Chondrocyte (in vitro differentiated cells): ENCODE results near the gene CD163L1. TPM values are rescaled to one million over a fixed set of nuclear protein-coding genes. Genes with fewer than 3 reads are reported as not detected.

ENCODE experiments used
- DNase-seq: peaks from one replicate; pipeline ENCODE4 v3.0.0; 2021; ENCODE audit warnings: mixed read lengths, low spot score
- H3K27ac Mint-ChIP-seq: one replicate; pipeline ENCODE4 v1.8.0; 2021; ENCODE audit warnings: mild to moderate bottlenecking, moderate library complexity, mixed read lengths; ENCODE audit not compliant: unreplicated experiment
- H3K27me3 Mint-ChIP-seq: 2 replicates; pipeline ENCODE4 v1.8.0; 2021; ENCODE audit warnings: low read depth, mixed read lengths
- H3K36me3 Mint-ChIP-seq: 2 replicates; pipeline ENCODE4 v1.8.0; 2021; ENCODE audit warnings: low read depth, mixed read lengths
- H3K4me1 Mint-ChIP-seq: 2 replicates; pipeline ENCODE4 v1.8.0; 2021; ENCODE audit warnings: low read depth, mild to moderate bottlenecking, mixed read lengths
- H3K4me3 Mint-ChIP-seq: one replicate; pipeline ENCODE4 v1.8.0; 2021; ENCODE audit warnings: mild to moderate bottlenecking, moderate library complexity, mixed read lengths; ENCODE audit not compliant: unreplicated experiment
- H3K9me3 Mint-ChIP-seq: 2 replicates; pipeline ENCODE4 v1.8.0; 2021; ENCODE audit warnings: low read depth, mixed read lengths
- total RNA-seq: library from RNA; stranded (reverse); gene quantifications from 3 replicates; pipeline ENCODE4 v1.2.1, GENCODE V29; 2021
- TF ChIP-seq, protein P1 (sequence below): fragments of 200-600 bp; sonication (generic); IDR thresholded peaks from 2 replicates; pipeline ENCODE4 v1.5.0; 2021; ENCODE audit warnings: antibody characterized with exemption, mild to moderate bottlenecking, moderate library complexity

The CD163L1 gene
- total RNA-seq, 1 donor from 2014 or later, result 3.8 TPM

DNA sequence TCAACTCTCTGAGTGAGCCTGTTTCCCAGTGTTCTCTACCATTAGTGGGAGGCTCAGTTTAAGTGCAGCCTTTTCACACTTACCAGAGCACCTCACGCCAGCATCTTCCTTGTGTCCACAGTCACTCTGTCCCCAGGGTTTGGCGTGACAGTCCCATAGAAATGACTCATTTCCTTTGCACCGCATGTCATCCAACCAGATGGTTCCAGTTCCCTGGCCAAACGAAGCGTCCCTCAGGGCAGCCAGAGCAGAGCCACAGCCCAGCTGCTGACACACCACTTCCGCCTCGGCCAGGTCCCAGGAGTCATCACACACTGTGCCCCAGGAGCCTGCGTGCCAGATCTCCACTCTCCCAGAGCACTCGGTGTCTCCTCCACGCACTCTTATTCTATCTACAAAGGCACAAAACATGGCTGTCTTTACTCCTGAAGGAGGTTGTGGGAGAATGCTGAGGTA, 74.7 kb downstream of the CD163L1 start:
- no peaks in the 10 kb centered on the region for H3K36me3 Mint-ChIP-seq
- DNase-seq, result no peak
- H3K9me3 Mint-ChIP-seq, result peaks cover 18% of the 10 kb centered on the region
- H3K4me3 Mint-ChIP-seq, result peak overlapping the region; percentile 53
- H3K4me1 Mint-ChIP-seq, result peaks cover 13% of the 10 kb centered on the region
- no peaks in the 10 kb centered on the region for H3K27me3 Mint-ChIP-seq
- TF ChIP-seq, protein P1, sequence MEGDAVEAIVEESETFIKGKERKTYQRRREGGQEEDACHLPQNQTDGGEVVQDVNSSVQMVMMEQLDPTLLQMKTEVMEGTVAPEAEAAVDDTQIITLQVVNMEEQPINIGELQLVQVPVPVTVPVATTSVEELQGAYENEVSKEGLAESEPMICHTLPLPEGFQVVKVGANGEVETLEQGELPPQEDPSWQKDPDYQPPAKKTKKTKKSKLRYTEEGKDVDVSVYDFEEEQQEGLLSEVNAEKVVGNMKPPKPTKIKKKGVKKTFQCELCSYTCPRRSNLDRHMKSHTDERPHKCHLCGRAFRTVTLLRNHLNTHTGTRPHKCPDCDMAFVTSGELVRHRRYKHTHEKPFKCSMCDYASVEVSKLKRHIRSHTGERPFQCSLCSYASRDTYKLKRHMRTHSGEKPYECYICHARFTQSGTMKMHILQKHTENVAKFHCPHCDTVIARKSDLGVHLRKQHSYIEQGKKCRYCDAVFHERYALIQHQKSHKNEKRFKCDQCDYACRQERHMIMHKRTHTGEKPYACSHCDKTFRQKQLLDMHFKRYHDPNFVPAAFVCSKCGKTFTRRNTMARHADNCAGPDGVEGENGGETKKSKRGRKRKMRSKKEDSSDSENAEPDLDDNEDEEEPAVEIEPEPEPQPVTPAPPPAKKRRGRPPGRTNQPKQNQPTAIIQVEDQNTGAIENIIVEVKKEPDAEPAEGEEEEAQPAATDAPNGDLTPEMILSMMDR, result no peak
- peak overlapping the region; percentile 68 for H3K27ac Mint-ChIP-seq

- H3K27me3 Mint-ChIP-seq, result no peaks in the 10 kb centered on the region
- no peaks in the 10 kb centered on the region for H3K4me1 Mint-ChIP-seq
- TF ChIP-seq, protein P1, result no peak
- peaks cover 1% of the 10 kb centered on the region for H3K36me3 Mint-ChIP-seq
- no peak overlapping the region for H3K27ac Mint-ChIP-seq
- DNase-seq, result no peak
- peaks cover 11% of the 10 kb centered on the region for H3K9me3 Mint-ChIP-seq
- H3K4me3 Mint-ChIP-seq, result no peak overlapping the region
These were observed 81.2 kb downstream of the CD163L1 start for GRCh38 chr12:7362734-7363133.

DNA sequence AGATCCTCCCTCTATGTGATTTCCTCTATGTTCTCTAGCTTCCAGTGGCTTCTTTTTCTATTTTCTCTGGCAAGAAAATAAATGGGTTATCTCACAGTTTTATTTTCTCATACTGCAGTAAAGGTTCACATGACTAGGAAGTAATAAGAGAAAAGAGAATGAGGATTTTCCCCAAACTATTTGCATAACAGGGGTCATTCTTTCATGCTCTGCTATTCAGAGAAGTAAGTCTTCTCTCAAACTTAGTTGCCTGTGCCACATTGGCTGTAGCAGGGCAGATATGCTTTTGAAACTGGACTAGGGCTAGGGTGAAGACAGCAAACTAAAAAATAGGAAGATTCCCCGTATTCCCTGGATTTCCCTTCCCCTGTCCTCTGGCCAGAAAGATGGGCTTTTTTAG, 82.7 kb downstream of the CD163L1 start:
- no peak for DNase-seq
- Mint-ChIP-seq H3K4me3 (no peak overlapping the region), H3K36me3 (peaks cover 1% of the 10 kb centered on the region), H3K27ac (no peak overlapping the region), H3K9me3 (peaks cover 11% of the 10 kb centered on the region), H3K4me1 (no peaks in the 10 kb centered on the region), H3K27me3 (no peaks in the 10 kb centered on the region)
- TF ChIP-seq, protein P1, result no peak

- no peak for DNase-seq
- Mint-ChIP-seq H3K36me3 (peaks cover 2% of the 10 kb centered on the region), H3K4me1 (peaks cover 6% of the 10 kb centered on the region), H3K4me3 (no peak overlapping the region), H3K27me3 (no peaks in the 10 kb centered on the region), H3K27ac (no peak overlapping the region), H3K9me3 (no peaks in the 10 kb centered on the region)
- TF ChIP-seq, protein P1, result no peak
These were observed 89.4 kb downstream of the CD163L1 start for GRCh38 chr12:7354529-7354928.

- H3K9me3 Mint-ChIP-seq, result no peaks in the 10 kb centered on the region
- no peaks in the 10 kb centered on the region for H3K27me3 Mint-ChIP-seq
These were observed 91.3 kb downstream of the CD163L1 start for GRCh38 chr12:7352661-7353060.

More at GRCh38 chr12:7352661-7353060, 91.3 kb downstream of the CD163L1 start:
- no peak overlapping the region for H3K27ac Mint-ChIP-seq
- TF ChIP-seq, protein P1, result no peak
- no peak overlapping the region for H3K4me3 Mint-ChIP-seq
- peaks cover 2% of the 10 kb centered on the region for H3K36me3 Mint-ChIP-seq
- no peak for DNase-seq
- H3K4me1 Mint-ChIP-seq, result peaks cover 6% of the 10 kb centered on the region
